SU-DHL-6 (cell line): ENCODE results near the gene FAM163B.

ENCODE experiments used
- H2AFZ ChIP-seq: fragments of 200-600 bp; sonication (generic); 2 replicates; pipeline ENCODE4 v1.6.1; 2014; ENCODE audit warnings: low read depth, mild to moderate bottlenecking, moderate library complexity, mixed read lengths, antibody characterized with exemption, low read length; ENCODE audit not compliant: severe bottlenecking
- H3F3A ChIP-seq: fragments of 200-600 bp; shearing (Covaris generic); 2 replicates; pipeline ENCODE4 v1.6.0; 2016; ENCODE audit warnings: antibody characterized with exemption, mild to moderate bottlenecking; ENCODE audit not compliant: insufficient read depth
- H3K27ac ChIP-seq: fragments of 200-600 bp; sonication (generic); 2 replicates; pipeline ENCODE4 v1.5.1; 2016; ENCODE audit warnings: low read depth, mild to moderate bottlenecking, low read length, moderate library complexity, mixed read lengths
- H3K27me3 ChIP-seq: fragments of 200-600 bp; sonication (generic), shearing (Covaris generic); 2 replicates; pipeline ENCODE4 v1.6.0; 2014; ENCODE audit warnings: mild to moderate bottlenecking, low read length
- H3K36me3 ChIP-seq: fragments of 200-600 bp; sonication (generic); 2 replicates; pipeline ENCODE4 v1.6.1; 2014; ENCODE audit warnings: mild to moderate bottlenecking, low read length, mixed read lengths
- H3K4me2 ChIP-seq: fragments of 300-600, 200-600 bp; shearing (Covaris generic), sonication (generic); 2 replicates; pipeline ENCODE4 v1.6.0; 2014; ENCODE audit warnings: low read length, low read depth, mild to moderate bottlenecking; ENCODE audit not compliant: poor library complexity, severe bottlenecking
- H3K4me3 ChIP-seq: fragments of 200-600 bp; sonication (generic); 2 replicates; pipeline ENCODE4 v1.5.1; 2014; ENCODE audit warnings: antibody characterized with exemption, low read length, mild to moderate bottlenecking, mixed read lengths; ENCODE audit not compliant: insufficient read depth, poor library complexity, severe bottlenecking
- H3K79me2 ChIP-seq: fragments of 200-600 bp; sonication (generic); 2 replicates; pipeline ENCODE4 v1.6.1; 2014; ENCODE audit warnings: mild to moderate bottlenecking, low read length, moderate library complexity; ENCODE audit not compliant: insufficient read depth
- H3K9ac ChIP-seq: fragments of 200-600 bp; sonication (generic); 2 replicates; pipeline ENCODE4 v1.7.0; 2014; ENCODE audit warnings: mild to moderate bottlenecking, low read length
- H3K9me2 ChIP-seq: fragments of 200-600 bp; sonication (generic); replicated peaks from 2 replicates; pipeline ENCODE4 v1.6.1; 2014; ENCODE audit warnings: low read length; ENCODE audit not compliant: insufficient read depth
- H3K9me3 ChIP-seq: fragments of 200-600 bp; sonication (generic); 2 replicates; pipeline ENCODE4 v1.6.1; 2014; ENCODE audit warnings: low read length, mixed read lengths; ENCODE audit not compliant: insufficient read depth
- H4K20me1 ChIP-seq: fragments of 200-600 bp; sonication (generic); 2 replicates; pipeline ENCODE4 v1.6.1; 2014; ENCODE audit warnings: low read depth, mild to moderate bottlenecking, antibody characterized with exemption, low read length, moderate library complexity, mixed read lengths
- CTCF ChIP-seq: fragments of 200-600 bp; sonication (generic); IDR thresholded peaks from one replicate; pipeline ENCODE4 v1.5.1; 2017; ENCODE audit warnings: antibody characterized with exemption, mild to moderate bottlenecking, low read length, moderate library complexity; ENCODE audit not compliant: insufficient read depth, poor library complexity, severe bottlenecking
- EZH2phosphoT487 ChIP-seq: fragments of 200-600 bp; sonication (generic), shearing (Covaris generic); conservative IDR thresholded peaks from 2 replicates; pipeline ENCODE4 v1.6.1; 2018; ENCODE audit warnings: mild to moderate bottlenecking, antibody characterized with exemption, low read length, moderate library complexity, mixed read lengths

The FAM163B gene

GRCh38 chr9:133528001-133528875 lies 81.0 kb downstream of the FAM163B start:
- Histone ChIP-seq H3K9ac (no peak overlapping the region), H3K4me3 (no peak overlapping the region), H3K79me2 (no peaks in the 10 kb centered on the region), H3K27ac (no peak overlapping the region), H3F3A (no peaks in the 10 kb centered on the region), H3K9me2 (no peaks in the 10 kb centered on the region), H3K9me3 (no peaks in the 10 kb centered on the region), H4K20me1 (no peaks in the 10 kb centered on the region), H3K27me3 (no peaks in the 10 kb centered on the region), H3K36me3 (no peaks in the 10 kb centered on the region), H3K4me2 (no peak overlapping the region), H2AFZ (no peak overlapping the region)
- no peak for TF ChIP-seq EZH2phosphoT487
- no peak for TF ChIP-seq CTCF

- H4K20me1 ChIP-seq: no peaks in the 10 kb centered on the region
- H3K36me3 ChIP-seq: no peaks in the 10 kb centered on the region
- no peak overlapping the region for H3K4me3 ChIP-seq
- no peaks in the 10 kb centered on the region for H3K27me3 ChIP-seq
- H3F3A ChIP-seq: no peaks in the 10 kb centered on the region
- H2AFZ ChIP-seq: no peak overlapping the region
- H3K4me2 ChIP-seq: no peak overlapping the region
- H3K9ac ChIP-seq: no peak overlapping the region
- TF ChIP-seq CTCF (no peak), EZH2phosphoT487 (no peak)
- H3K27ac ChIP-seq: no peak overlapping the region
- H3K9me2 ChIP-seq: no peaks in the 10 kb centered on the region
- H3K79me2 ChIP-seq: no peaks in the 10 kb centered on the region
- H3K9me3 ChIP-seq: no peaks in the 10 kb centered on the region
These were observed 81.7 kb downstream of the FAM163B start for GRCh38 chr9:133527444-133527920.
